ENCODE measurements around the gene LMX1B. TPM values are rescaled to one million over a fixed set of nuclear protein-coding genes. Genes with fewer than 3 reads are reported as not detected.

LMX1B gene
- total RNA-seq, 2 donors from 2014 or later = not detected

GRCh38 chr9:126658201-126658825, 44.6 kb downstream of the LMX1B start:
- H3K27me3 Mint-ChIP-seq = peaks cover 13 to 32% of the 10 kb centered on the region in 2 donors
- H3K36me3 Mint-ChIP-seq = no peaks in the 10 kb centered on the region

GRCh38 chr9:126658956-126659555, 45.3 kb downstream of the LMX1B start:
- Mint-ChIP-seq H3K4me1 (ENCODE audit: low read depth in 2 of 2) (no peaks in the 10 kb centered on the region), H3K4me3 (no peak overlapping the region), H3K36me3 (no peaks in the 10 kb centered on the region), H3K27me3 (peaks cover 6 to 26% of the 10 kb centered on the region in 2 donors), H3K27ac (no peak overlapping the region), H3K9me3 (no peaks in the 10 kb centered on the region)
- DNase-seq (ENCODE audit: low spot score) = no peak
- no peak for ATAC-seq

More at GRCh38 chr9:126658201-126658825, 44.6 kb downstream of the LMX1B start:
- ATAC-seq = no peak
- H3K4me1 Mint-ChIP-seq (ENCODE audit: low read depth in 2 of 2) = no peaks in the 10 kb centered on the region
- H3K4me3 Mint-ChIP-seq = no peak overlapping the region
- DNase-seq (ENCODE audit: low spot score) = no peak
- no peak overlapping the region for H3K27ac Mint-ChIP-seq
- H3K9me3 Mint-ChIP-seq = no peaks in the 10 kb centered on the region

- no peaks in the 10 kb centered on the region for H3K4me1 Mint-ChIP-seq (ENCODE audit: low read depth in 2 of 2)
- peaks cover 4 to 23% of the 10 kb centered on the region in 2 donors for H3K27me3 Mint-ChIP-seq
- no peak for DNase-seq (ENCODE audit: low spot score)
Measured at GRCh38 chr9:126661122-126661520, 47.4 kb downstream of the LMX1B start.

GRCh38 chr9:126661521-126662251, 48.0 kb downstream of the LMX1B start:
- peaks cover 10 to 26% of the 10 kb centered on the region in 2 donors for H3K27me3 Mint-ChIP-seq
- H3K4me3 Mint-ChIP-seq = no peak overlapping the region
- H3K36me3 Mint-ChIP-seq = no peaks in the 10 kb centered on the region
- ATAC-seq = no peak
- H3K4me1 Mint-ChIP-seq (ENCODE audit: low read depth in 2 of 2) = no peaks in the 10 kb centered on the region
- no peak overlapping the region for H3K27ac Mint-ChIP-seq
- DNase-seq (ENCODE audit: low spot score) = no peak
- no peaks in the 10 kb centered on the region for H3K9me3 Mint-ChIP-seq

More at GRCh38 chr9:126661122-126661520, 47.4 kb downstream of the LMX1B start:
- Mint-ChIP-seq H3K36me3 (no peaks in the 10 kb centered on the region), H3K27ac (no peak overlapping the region), H3K4me3 (no peak overlapping the region), H3K9me3 (no peaks in the 10 kb centered on the region)
- ATAC-seq = peak in 1 of 2 donors; percentile 28

- no peaks in the 10 kb centered on the region for H3K36me3 Mint-ChIP-seq
- H3K4me3 Mint-ChIP-seq = no peak overlapping the region
- H3K4me1 Mint-ChIP-seq (ENCODE audit: low read depth in 2 of 2) = no peaks in the 10 kb centered on the region
- H3K9me3 Mint-ChIP-seq = no peaks in the 10 kb centered on the region
- no peak for ATAC-seq
- DNase-seq (ENCODE audit: low spot score) = no peak
- H3K27me3 Mint-ChIP-seq = peaks cover 12 to 15% of the 10 kb centered on the region in 2 donors
- no peak overlapping the region for H3K27ac Mint-ChIP-seq
Measured at GRCh38 chr9:126663661-126664072, 49.9 kb downstream of the LMX1B start.

- ATAC-seq (no peak), DNase-seq (ENCODE audit: low spot score) (no peak)
- no peak overlapping the region for H3K4me3 Mint-ChIP-seq
- H3K27ac Mint-ChIP-seq = no peak overlapping the region
- no peaks in the 10 kb centered on the region for H3K36me3 Mint-ChIP-seq
- no peaks in the 10 kb centered on the region for H3K4me1 Mint-ChIP-seq (ENCODE audit: low read depth in 2 of 2)
- H3K9me3 Mint-ChIP-seq = no peaks in the 10 kb centered on the region
- peaks cover 12 to 15% of the 10 kb centered on the region in 2 donors for H3K27me3 Mint-ChIP-seq
Measured at GRCh38 chr9:126664900-126665643, 51.3 kb downstream of the LMX1B start.

GRCh38 chr9:126665644-126666035, 51.9 kb downstream of the LMX1B start:
- Mint-ChIP-seq H3K36me3 (no peaks in the 10 kb centered on the region), H3K27me3 (peaks cover 12 to 15% of the 10 kb centered on the region in 2 donors), H3K27ac (no peak overlapping the region), H3K4me1 (ENCODE audit: low read depth in 2 of 2) (no peaks in the 10 kb centered on the region), H3K4me3 (no peak overlapping the region), H3K9me3 (no peaks in the 10 kb centered on the region)
- DNase-seq (ENCODE audit: low spot score) = no peak
- ATAC-seq = no peak

- no peaks in the 10 kb centered on the region for H3K36me3 Mint-ChIP-seq
- H3K4me1 Mint-ChIP-seq (ENCODE audit: low read depth in 2 of 2) = no peaks in the 10 kb centered on the region
- ATAC-seq (no peak), DNase-seq (ENCODE audit: low spot score) (no peak)
- peaks cover 12 to 15% of the 10 kb centered on the region in 2 donors for H3K27me3 Mint-ChIP-seq
- no peak overlapping the region for H3K4me3 Mint-ChIP-seq
- no peaks in the 10 kb centered on the region for H3K9me3 Mint-ChIP-seq
- no peak overlapping the region for H3K27ac Mint-ChIP-seq
Measured at GRCh38 chr9:126666155-126666803, 52.6 kb downstream of the LMX1B start.

- H3K36me3 Mint-ChIP-seq = no peaks in the 10 kb centered on the region
- H3K4me1 Mint-ChIP-seq (ENCODE audit: low read depth in 2 of 2) = no peaks in the 10 kb centered on the region
- H3K27ac Mint-ChIP-seq = no peak overlapping the region
- ATAC-seq (no peak), DNase-seq (ENCODE audit: low spot score) (no peak)
- no peak overlapping the region for H3K4me3 Mint-ChIP-seq
- H3K27me3 Mint-ChIP-seq = peaks cover 12 to 20% of the 10 kb centered on the region in 2 donors
- no peaks in the 10 kb centered on the region for H3K9me3 Mint-ChIP-seq
Measured at GRCh38 chr9:126667190-126668055, 53.7 kb downstream of the LMX1B start.

GRCh38 chr9:126668058-126668457, 54.3 kb downstream of the LMX1B start:
- ATAC-seq (no peak), DNase-seq (ENCODE audit: low spot score) (no peak)
- no peaks in the 10 kb centered on the region for H3K4me1 Mint-ChIP-seq (ENCODE audit: low read depth in 2 of 2)
- H3K36me3 Mint-ChIP-seq = no peaks in the 10 kb centered on the region
- peaks cover 12 to 18% of the 10 kb centered on the region in 2 donors for H3K27me3 Mint-ChIP-seq
- H3K4me3 Mint-ChIP-seq = no peak overlapping the region
- H3K27ac Mint-ChIP-seq = no peak overlapping the region
- no peaks in the 10 kb centered on the region for H3K9me3 Mint-ChIP-seq

- H3K27me3 Mint-ChIP-seq = peaks cover 12 to 23% of the 10 kb centered on the region in 2 donors
- DNase-seq (ENCODE audit: low spot score) (no peak), ATAC-seq (no peak)
- H3K4me3 Mint-ChIP-seq = no peak overlapping the region
- no peaks in the 10 kb centered on the region for H3K36me3 Mint-ChIP-seq
- H3K9me3 Mint-ChIP-seq = no peaks in the 10 kb centered on the region
- no peak overlapping the region for H3K27ac Mint-ChIP-seq
- H3K4me1 Mint-ChIP-seq (ENCODE audit: low read depth in 2 of 2) = no peaks in the 10 kb centered on the region
Measured at GRCh38 chr9:126669108-126669507, 55.4 kb downstream of the LMX1B start.

GRCh38 chr9:126670270-126670669, 56.5 kb downstream of the LMX1B start:
- ATAC-seq (no peak), DNase-seq (ENCODE audit: low spot score) (no peak)
- peaks cover 21 to 28% of the 10 kb centered on the region in 2 donors for H3K27me3 Mint-ChIP-seq
- no peak overlapping the region for H3K4me3 Mint-ChIP-seq
- H3K27ac Mint-ChIP-seq = no peak overlapping the region
- no peaks in the 10 kb centered on the region for H3K9me3 Mint-ChIP-seq
- no peaks in the 10 kb centered on the region for H3K36me3 Mint-ChIP-seq
- H3K4me1 Mint-ChIP-seq (ENCODE audit: low read depth in 2 of 2) = no peaks in the 10 kb centered on the region
